DMS114 treated with DMSO at 0.1 percent for 48 hours (cell line): Measurements from ENCODE around the gene MAP2K7.

Source experiments
- DNase-seq: peaks from one replicate; lab custom pipeline; 2025; ENCODE audit not compliant: unreplicated experiment; lab: John Stamatoyannopoulos, UW

MAP2K7 gene

DNA sequence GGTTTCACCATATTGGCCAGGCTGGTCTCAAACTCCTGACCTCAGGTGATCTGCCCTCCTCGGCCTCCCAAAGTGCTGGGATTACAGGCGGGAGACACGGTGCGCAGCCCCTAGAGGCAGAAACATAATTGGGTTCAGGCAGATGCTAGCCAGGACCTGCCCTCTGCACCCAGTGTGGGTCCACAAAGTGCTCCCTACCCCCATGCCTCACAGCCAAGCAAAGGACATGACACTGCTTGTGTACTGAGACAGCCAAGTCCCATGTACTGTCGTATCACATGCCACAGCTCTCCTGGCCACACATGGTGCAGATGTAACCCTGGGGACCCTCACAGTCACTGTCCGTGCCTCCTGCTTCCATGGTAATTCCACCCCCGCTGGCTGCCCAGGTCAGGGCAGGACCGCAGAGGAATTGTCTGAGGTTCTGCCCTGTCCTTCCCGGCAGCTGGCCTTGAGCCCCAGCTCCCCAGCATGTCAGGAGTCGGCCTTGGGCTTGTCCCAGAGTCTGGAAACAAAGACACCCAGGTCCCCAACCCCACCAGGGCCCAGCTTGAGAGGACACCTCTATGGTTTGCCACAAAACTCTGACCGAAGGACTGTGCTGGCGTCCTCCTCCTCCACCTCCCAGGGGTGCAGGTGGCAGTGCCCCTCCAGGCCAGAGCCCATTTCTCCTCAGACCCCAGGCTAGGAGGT lies 37.1 kb upstream of the MAP2K7 start:
- DNase-seq = no peak

DNA sequence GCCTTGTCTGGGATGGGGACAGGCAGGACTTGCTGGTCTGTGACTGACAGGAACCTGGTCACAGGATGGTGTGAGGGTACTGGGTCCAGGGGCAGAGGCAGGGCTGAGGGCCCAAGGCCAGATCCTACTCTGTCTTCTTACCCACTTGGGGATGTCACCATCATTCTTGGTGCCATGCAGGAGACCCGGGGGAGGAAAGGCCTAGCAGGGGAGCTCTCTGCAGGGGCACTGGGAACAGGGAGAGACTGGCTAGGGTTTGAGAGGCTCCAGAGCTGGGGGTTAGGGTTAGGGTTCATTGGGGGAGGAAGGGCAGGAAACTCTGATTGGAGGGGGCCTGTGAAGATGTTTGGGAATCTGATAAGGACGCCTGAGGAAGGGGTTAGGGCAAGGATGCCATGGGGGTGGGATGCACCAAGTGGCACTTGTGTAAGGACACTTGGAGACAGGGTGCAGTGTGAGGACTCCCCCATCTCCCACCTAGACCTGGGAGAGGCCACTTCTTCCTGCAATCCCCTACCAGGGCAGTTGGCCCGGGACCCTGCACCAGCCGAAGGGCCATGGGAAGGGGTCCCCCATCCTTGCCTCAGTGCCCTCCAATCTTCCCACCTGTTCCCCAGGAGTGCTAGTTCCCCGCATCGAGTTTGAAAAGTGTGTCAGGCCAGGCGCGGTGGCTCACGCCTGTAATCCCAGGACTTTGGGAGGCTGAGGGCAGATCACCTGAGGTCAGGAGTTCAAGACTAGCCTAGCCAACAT lies 36.4 kb upstream of the MAP2K7 start:
- DNase-seq = no peak

DNA sequence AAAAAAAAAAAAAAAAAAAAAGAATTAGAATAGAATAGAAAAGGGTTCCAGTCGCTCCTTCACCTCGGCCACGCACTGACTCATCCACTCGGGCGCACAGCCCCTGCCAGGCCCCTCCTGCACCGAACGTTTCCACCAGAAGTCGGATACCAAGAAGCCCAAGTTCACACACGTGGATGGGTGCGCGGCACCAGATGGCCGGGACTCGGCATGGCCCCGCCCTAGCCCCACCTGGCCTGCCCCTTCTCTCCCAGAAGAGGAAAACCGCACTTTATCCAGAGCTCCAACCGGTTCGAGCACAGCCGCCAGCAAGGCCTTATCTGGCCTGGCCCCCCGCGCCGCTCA lies 35.4 kb upstream of the MAP2K7 start:
- no peak for DNase-seq

DNA sequence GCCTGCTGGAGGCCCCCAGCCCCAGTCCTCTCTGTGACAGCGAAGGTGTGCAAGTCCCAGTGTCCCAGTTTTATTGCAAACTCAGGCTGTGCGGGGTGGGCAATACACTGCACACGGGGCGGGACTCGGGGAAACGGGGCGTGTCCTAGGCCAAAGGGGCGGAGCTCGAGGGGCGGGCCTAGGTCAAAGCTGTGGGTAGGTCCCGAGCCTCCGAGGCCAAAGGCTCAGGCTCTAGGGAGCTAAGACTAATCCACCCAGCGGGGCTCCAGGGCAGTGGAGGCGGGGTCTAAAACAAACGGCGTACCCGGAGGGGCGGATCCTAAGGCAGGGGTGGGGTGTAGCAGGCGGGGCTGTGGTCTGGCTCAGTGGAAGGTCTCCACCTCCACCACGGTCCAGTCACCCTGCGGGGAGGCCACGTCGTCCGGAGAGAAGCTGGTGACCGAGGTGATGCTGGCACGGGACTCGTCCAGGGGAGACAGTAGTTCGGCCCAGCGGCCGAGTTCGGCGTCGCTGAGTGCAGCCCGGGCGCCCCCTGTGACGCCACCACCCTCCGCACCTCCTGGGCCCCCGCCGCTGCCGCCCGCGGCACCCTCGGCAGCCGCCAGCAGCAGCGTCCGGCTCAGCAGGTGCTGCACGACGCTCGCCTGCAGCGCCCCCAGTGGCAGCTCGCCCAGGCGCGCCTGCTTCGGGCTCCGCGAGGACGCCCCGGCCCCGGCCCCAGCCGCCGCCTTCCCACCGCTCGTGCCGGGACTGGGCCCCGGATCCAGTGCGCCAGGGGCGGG lies 34.8 kb upstream of the MAP2K7 start:
- no peak for DNase-seq

DNA sequence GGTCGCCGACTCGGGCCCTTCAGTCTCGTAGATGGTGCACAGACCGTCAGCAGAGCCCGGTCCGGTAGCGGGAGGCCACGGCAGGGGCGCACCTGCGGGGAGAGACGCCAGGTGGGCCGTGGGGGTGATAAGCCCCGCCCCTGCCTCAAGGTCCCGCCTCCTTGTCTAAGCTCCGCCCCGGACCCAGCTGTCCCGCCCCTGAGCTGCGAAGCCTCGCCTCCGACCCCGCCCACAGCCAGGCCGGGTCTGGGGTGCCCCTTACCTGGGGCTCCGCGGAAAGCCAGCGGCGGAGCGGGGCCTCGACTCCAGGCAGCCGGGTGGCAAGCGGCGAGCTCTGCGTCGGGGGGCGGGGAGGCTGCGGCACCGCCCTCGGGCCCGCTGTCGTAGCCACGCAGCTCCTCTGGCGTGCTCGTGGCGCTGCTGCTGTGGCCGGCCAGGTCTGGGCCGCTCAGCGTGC lies 34.2 kb upstream of the MAP2K7 start:
- DNase-seq = no peak

DNA sequence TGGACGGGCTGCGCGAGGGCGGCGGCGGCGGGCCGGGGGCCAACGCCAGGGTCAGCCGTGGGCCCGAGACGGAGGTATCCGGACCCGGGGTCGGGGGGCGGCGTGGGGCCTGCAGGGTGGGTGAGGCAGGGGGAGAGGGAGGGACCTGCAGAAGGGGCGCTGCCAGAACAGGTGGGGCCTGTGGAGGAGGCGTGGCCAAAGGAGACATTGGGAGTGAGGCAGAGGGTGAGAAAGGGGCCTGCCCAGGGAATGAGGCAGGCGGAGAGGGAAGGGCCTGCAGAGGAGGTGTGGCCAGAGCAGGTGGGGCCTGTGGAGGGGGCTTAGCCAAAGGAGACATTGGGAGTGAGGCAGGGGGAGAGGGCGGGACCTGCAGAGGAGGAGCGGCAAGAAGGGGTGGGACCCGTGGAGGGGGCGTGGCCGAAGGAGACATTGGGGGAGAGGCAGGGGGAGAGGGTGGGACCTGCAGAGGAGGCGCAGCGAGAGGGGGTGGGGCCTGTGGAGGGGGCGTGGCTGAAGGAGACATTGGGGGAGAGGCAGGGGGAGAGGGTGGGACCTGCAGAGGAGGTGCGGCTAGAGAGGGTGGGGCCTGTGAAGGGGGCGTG lies 33.7 kb upstream of the MAP2K7 start:
- no peak for DNase-seq

DNA sequence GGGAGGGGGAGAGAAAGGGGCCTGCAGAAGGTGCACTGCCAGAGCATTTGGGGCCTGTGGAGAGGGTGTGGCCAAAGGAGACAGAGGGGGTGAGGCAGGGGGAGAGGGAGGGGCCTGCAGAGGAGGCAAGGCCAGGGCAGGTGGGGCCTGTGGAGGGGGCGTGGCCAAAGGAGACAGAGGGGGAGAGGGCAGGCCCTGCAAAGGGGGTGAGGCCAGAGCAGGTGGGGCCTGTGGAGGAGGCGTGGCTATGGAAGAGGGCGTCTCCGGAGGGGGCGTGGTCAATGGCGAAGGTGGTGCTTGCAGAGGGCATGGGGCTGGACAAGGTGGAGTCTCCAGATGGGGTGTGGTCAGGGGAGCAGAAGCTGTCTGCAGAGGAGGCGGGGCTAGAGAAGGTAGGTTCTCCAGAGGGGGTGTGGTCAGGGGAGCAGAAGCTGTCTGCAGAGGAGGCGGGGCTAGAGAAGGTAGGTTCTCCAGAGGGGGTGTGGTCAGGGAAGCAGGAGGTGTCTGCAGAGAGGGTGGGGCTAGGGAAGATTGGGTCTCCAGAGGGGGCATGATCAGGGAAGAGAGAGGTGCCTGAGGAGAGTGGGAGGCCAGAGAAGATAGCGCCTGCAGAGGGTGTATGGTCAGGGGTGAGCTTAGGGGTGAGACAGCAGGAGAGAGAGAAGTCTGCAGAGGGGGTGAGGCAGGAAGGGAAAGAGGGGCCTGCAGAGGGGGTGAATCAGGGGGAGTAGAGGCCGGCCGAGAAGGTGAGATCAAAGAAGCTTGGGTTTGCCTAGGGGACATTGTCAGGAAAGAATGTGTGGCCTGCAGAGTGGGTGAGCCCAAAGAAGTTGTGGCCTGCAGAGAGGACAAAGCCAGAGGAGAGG lies 32.9 kb upstream of the MAP2K7 start:
- DNase-seq = no peak

DNA sequence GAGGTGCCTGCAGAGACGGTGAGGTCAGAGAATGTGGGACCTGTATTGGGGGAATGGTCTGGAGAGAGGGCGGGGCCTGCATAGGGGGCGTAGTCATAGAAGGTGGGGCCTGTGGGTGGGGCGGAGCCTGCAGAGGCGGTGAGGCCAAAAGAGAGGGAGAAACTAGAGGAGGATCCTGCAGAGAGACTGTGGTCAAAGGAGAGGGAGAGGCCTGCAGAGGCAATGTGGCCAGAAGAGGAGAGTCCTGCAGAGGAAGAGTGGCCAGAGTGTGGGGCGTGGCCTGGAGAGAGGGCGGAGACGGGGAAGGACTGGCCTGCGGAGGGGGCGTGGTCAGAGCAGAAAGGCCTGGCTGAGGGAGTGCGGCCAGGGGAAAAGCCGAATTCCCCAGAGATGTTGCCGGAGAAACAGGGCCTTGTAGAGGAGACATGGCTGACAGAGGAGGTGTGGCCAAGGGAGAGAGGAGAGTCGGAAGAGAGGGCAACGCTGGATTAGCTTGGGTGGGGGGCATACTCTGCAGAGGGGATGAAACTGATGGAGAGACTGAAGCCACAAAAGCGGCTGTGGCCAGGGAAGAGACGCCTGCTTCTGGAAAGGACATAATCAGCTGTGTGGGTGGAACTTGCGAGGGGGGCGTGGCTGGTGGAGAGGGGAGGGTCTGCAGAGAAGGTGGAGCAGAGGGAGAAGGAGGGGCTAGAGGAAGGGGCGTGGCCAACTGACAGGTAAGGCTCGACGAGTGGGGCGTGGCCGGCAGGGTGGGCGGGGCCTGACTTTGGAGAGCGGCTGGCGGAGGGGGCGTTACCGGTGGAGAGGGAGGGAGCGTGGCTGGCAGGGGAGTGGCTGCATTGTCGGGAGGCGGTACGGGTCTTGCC lies 32.0 kb upstream of the MAP2K7 start:
- peak; percentile 79 for DNase-seq

DNA sequence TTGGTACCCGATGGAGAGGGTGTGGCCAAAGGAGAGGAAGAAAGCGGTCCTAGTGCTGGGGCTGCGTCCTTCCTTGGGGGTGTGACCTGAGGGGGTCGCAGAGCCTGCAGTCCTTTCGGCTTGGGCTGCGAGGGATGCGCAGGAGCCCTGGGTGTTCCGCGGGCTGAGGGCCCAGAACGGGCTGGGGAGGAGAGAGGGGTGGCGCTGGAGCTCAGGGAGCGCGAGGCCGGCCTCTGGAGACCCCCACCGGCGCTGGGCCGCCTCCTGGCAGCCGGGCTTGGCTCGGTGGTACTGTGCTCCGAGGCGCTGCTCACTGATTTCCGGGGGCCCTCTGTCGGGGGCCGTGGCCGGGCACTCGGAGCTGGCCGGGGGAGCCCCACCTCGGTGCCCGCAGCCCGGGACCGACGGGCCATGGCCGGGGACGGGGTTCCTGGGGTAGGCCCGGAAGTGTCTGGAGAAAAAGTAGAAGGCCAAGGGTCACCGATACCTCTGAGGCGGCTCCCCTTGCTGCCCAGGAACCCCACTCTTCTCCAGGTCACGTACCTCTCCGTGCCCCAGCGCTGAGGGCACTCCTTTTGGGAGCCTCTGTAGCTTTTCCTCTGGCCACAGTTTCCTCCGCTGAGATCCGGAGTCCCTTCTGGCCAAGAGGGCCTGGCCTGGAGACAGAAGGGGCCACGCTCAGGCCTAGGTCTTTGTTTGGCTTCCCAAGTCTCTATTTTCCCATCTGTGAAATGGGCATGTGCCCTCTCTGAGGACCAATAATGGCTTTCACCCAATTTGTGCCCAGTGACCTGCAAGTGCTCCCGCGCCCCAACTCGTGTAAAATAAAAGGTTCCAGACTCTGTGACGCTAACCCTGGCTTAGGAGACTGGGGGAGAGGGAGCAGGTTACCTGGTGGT lies 31.1 kb upstream of the MAP2K7 start:
- DNase-seq = no peak

DNA sequence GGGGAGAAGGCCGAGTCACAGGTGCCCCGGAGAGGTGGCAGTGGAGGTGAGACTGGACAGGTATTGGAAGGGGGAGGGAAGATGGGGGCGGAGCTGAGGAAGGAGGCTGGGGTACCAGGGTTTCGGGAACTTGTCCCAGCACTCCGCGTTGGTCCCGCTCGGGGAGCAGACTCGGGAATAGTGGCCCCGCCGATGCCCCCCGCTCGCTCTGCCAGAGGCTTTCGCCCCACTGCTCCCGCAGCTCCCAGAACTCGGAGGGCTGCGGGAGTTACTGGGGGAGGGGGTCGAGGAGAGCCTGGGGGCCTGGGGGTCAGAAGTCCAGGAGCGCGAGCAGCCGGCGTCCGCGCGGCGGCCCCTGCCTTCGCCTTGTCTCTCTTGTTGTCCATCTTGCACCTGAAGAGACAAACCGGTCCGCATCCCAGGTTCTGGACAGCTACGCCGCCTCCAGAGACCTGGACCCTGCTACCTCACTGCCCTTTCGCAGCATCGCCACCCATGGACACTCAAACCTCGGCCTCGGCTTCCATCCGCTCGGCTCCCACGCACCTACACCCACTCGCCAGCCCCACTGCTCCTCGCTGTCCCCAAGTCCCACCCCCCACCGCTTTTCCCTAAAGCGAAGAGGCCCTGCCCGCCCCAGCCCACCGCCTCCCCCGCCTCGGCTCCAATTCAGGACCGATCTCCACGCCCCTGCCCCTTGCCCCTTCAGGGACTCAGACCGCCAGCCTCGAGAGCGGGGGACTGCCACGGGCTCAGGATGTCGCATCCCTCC lies 30.2 kb upstream of the MAP2K7 start:
- DNase-seq = no peak

DNA sequence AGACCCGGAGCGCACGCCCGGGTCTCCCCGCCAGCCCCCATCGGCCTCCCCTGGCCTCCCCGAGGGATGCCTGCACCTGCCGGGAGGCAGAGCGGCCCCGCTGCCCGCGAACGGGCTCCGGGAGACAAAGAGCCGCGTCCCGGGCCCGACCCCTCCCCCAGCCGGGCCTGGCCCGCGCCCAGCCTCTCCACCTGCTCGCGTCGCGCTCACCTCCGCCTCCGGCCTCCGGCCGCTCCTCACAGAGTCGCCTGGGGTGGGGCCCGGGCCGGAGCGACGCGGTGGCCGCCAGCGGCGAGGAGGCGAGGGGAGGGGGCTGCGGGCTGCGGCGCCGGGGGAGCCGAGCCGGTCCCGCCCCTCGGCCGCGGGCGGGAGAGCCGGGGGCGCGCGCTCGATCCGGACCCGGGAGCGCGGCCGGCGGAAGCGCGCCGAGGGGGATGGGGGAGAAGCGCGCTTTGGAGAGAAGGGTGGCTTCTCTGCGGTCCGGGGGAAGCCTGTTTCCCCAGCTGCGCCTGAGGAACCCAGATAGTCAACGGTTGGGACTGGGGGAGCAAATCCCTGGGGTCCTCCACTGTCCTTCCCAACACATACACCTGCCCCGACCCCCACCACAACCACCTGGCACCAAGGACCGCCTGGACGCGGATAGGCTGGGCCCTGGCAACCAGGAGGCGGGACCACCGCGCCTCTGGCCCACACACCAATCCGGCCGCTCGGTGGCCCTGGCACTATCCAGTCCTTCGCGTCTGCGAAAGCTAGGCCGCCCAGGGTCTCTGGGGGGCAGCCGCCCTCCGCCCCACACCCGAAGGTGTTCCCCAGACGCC lies 29.4 kb upstream of the MAP2K7 start, which contains the start of gene PRR36:
Gene PRR36, minus strand, starts transcription at position 315 of the 821 bp plus-strand sequence. CDS start 701 bp downstream, outside the sequence.
- peak; percentile 49 for DNase-seq

DNA sequence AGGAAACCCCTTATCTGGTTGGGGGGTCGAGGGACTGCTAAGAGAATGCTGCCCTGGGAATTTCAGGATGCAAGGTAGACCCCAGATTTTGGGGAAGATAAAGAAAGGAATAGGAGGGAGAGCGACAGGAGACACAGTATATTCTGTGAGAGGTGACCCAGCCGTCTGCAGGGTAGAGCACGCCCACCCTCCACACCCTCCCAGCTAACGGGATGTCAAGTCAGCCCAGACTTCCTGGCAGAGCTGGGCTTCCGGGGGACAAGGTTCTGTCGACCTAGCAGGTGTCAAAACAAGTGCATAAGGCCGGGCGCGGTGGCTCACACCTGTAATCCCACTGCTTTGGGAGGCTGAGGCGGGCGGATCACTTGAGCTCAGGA lies 28.8 kb upstream of the MAP2K7 start:
- no peak for DNase-seq

DNA sequence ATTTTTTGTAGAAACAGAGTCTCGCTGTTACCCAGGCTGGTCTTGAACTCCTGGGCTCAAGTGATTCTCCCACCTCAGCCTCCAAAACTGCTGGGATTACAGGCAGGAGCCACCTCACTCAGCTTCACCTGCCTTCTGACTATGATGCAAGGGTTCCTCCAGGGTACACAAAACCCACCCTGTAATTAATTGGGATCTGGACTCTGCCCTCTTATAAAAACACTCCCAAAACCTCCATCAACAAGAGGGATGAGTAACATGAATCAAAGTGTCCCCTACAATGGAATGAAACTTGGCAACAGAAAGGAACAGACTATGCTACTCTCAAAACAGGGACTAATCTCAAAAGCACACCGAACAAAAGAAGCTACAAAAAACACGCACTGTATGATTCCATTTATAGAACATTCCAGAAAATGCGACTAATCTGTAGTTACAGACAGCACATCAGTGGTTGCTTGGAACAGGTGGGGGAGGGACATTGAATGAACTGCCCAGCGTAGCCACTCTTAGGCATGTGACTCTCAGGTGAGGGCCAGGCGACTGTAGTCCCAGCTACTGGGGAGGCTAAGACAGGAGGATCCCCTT lies 26.3 kb upstream of the MAP2K7 start:
- no peak for DNase-seq

DNA sequence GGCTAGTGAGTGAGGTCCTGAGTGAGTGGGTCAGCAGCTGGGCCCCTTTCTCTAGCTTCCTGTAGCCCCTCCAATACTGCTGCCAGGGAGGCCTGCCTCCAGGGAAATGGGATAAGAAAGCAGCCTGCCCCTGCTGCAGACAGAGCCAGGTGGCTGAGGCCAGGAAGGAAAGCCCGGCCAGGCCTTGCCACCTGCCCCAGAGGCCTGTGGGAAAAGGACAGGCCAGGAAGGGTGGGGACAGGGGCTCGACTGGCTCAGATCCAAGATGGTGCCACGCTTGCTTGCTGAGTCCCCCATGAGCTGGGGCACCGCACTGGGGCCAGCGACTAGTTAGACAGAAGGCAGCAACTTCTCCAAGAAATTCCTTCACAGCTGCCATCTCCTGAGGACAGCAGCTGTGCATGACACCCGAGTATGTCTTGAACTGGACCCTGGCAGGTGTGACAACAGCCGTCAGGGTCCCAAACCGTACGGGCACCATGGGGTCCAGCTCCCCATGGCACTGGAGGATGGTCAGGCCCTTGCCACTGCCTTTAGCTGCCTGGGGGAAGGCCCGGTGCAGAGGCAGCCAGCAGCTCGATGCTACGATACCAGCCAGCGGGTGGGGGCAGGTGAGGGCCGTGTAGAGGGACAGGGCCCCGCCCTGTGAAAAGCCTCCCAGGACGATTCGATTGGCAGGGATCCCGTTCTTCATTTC lies 24.4 kb upstream of the MAP2K7 start:
- DNase-seq = no peak

DNA sequence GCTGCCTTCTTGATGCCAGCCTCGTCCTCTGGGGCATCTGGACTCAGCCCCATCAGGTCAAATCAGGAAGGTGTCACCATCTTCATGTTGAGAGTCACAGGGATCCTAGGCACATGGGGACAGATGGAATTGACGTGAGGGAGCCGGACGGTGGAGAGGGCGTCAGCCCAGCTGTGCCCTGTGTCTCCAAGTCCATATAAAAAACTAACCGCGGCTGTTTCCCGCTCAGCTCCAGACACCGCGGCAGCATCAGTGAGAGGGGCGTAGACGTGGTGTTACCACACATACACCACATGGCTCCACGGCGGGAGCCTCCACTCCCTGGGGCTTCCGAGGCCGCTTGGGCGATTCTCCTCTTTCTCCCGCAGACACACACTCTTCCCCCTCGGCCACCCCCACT lies 23.8 kb upstream of the MAP2K7 start:
- DNase-seq = no peak

DNA sequence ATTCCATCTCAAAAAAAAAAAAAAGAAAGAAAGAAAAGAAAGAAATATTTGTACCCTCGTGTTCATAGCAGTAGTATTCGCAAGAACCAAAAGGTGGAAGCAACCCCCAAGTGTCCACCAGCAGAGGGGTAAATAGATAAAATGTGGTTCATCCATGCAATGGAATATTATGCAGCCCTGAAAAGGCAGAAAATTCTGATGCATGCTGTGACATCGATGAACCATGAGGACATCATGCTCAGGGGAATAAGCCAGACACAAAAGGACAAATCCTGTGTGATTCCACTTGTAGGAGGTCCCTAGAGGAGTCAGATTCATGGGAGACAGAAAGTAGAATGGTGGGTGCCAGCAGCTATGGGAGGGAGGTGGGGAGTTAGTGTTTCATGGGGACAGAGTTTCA lies 21.8 kb upstream of the MAP2K7 start:
- no peak for DNase-seq
